Neural progenitor cell (in vitro differentiated cells): ENCODE results near the gene F5.

Experiments used
- CTCF ChIP-seq: fragments of 200-600 bp; sonication (generic); IDR thresholded peaks from 2 replicates; pipeline ENCODE4 v1.5.1; 2017; ENCODE audit warnings: antibody characterized with exemption, mild to moderate bottlenecking
- EZH2 ChIP-seq: fragments of 200-600 bp; sonication (generic); IDR thresholded peaks from 2 replicates; pipeline ENCODE4 v1.6.1; 2017; ENCODE audit warnings: antibody characterized with exemption, mild to moderate bottlenecking, moderate library complexity
- EZH2phosphoT487 ChIP-seq: fragments of 200-600 bp; sonication (generic); IDR thresholded peaks from 2 replicates; pipeline ENCODE4 v1.6.1; 2017; ENCODE audit warnings: antibody characterized with exemption

GRCh38 chr1:169615803-169616202 lies 29.5 kb upstream of the F5 start:
- TF ChIP-seq CTCF, result no peak
- no peak for TF ChIP-seq EZH2
- TF ChIP-seq EZH2phosphoT487, result no peak
